H1 (cell line): ENCODE measurements around the gene SYNE4. TPM values are rescaled to one million over a fixed set of nuclear protein-coding genes. Genes with fewer than 3 reads are reported as not detected.
A peak's percentile ranks its signal among the peaks of the same experiment; 100 is the strongest.

Source experiments
- CTCF ChIA-PET: fragments of 300-600 bp; sonication (Branson Sonifier 250); formaldehyde crosslinking; loops from one replicate; lab custom pipeline; 2021; ENCODE audit not compliant: partially characterized antibody; lab: Charles Lee
- POLR2A ChIA-PET: fragments of 300-600 bp; sonication (Branson Sonifier 250); formaldehyde crosslinking; loops from one replicate; lab custom pipeline; 2021; ENCODE audit warnings: inconsistent platforms; ENCODE audit not compliant: partially characterized antibody; lab: Charles Lee
- DNase-seq, 2 experiments: peaks; one replicate each; pipeline versions ENCODE4 v3.0.0 to v3.0.0-alpha.2; 2010 to 2022; ENCODE audit warnings: low spot score in 2 of 2, low read depth in 1 of 2, mixed read lengths in 1 of 2
- FAIRE-seq: peaks from 2 replicates; lab custom pipeline; 2011; peaks lifted over from hg19 to GRCh38; lab: Jason Lieb, UNC
- H2AFZ ChIP-seq: 2 replicates; pipeline ENCODE4 v1.8.1; 2012; ENCODE audit warnings: low read length, inconsistent platforms
- H2AK5ac ChIP-seq: 2 replicates; pipeline ENCODE4 v1.6.1; 2013; ENCODE audit warnings: low read depth, low read length
- H2BK120ac ChIP-seq: replicated peaks from 2 replicates; pipeline ENCODE3; 2013; ENCODE audit warnings: low read depth, low read length, inconsistent platforms
- H2BK12ac ChIP-seq: 2 replicates; pipeline ENCODE4 v1.6.1; 2013; ENCODE audit warnings: low read depth, low read length
- H2BK15ac ChIP-seq: 2 replicates; pipeline ENCODE4 v1.6.1; 2013; ENCODE audit warnings: low read length
- H2BK20ac ChIP-seq: 2 replicates; pipeline ENCODE4 v1.6.1; 2013; ENCODE audit warnings: low read length
- H2BK5ac ChIP-seq: 2 replicates; pipeline ENCODE4 v1.6.1; 2013; ENCODE audit warnings: low read depth, low read length
- H3K14ac ChIP-seq: 2 replicates; pipeline ENCODE4 v1.6.1; 2013; ENCODE audit warnings: inconsistent platforms; ENCODE audit not compliant: insufficient read length
- H3K18ac ChIP-seq: 2 replicates; pipeline ENCODE4 v1.6.1; 2013; ENCODE audit warnings: low read length; ENCODE audit errors: extremely low read depth
- H3K23ac ChIP-seq: 2 replicates; pipeline ENCODE4 v1.6.1; 2013; ENCODE audit warnings: inconsistent platforms; ENCODE audit not compliant: insufficient read length
- H3K23me2 ChIP-seq: 2 replicates; pipeline ENCODE4 v1.6.1; 2013; ENCODE audit warnings: low read depth, low read length
- H3K27ac ChIP-seq: 2 replicates; pipeline ENCODE4 v1.6.1; 2011; ENCODE audit warnings: low read depth, low read length, inconsistent platforms
- H3K27me3 ChIP-seq, 4 experiments: replicated peaks in 1 of 4; 1 replicate in 1 of 4; 2 replicates in 3 of 4; pipeline versions ENCODE4 v1.6.1 to v1.8.1; 2011 to 2013; ENCODE audit warnings: low read length in 3 of 4, mild to moderate bottlenecking in 3 of 4, inconsistent platforms in 2 of 4, mixed read lengths in 2 of 4, moderate library complexity in 1 of 4; ENCODE audit not compliant: control insufficient read depth in 3 of 4, insufficient read depth in 3 of 4; ENCODE audit errors: extremely low read depth in 1 of 4
- H3K36me3 ChIP-seq, 4 experiments: 2 replicates each; pipeline versions ENCODE4 v1.6.1 to v1.8.1; 2011 to 2013; ENCODE audit warnings: mild to moderate bottlenecking in 4 of 4, low read length in 3 of 4, moderate library complexity in 2 of 4, control low read depth in 1 of 4, inconsistent platforms in 1 of 4; ENCODE audit not compliant: insufficient read depth in 4 of 4, control insufficient read depth in 2 of 4
- H3K4ac ChIP-seq: replicated peaks from 2 replicates; pipeline ENCODE3; 2013; ENCODE audit warnings: low read length, low read depth, mixed read lengths, inconsistent platforms; ENCODE audit not compliant: insufficient read length
- H3K4me1 ChIP-seq, 4 experiments: replicated peaks in 1 of 4; 1 replicate in 1 of 4; 2 replicates in 3 of 4; pipeline versions ENCODE4 v1.6.1 to v1.8.1; 2011 to 2013; ENCODE audit warnings: low read length in 3 of 4, inconsistent platforms in 2 of 4, mixed read lengths in 1 of 4; ENCODE audit not compliant: insufficient read depth in 4 of 4, control insufficient read depth in 3 of 4
- H3K4me2 ChIP-seq, 2 experiments: 2 replicates each; pipeline versions ENCODE4 v1.6.1 to v1.8.1; 2011 to 2013; ENCODE audit warnings: low read depth in 2 of 2, low read length in 2 of 2, control low read depth in 1 of 2, inconsistent platforms in 1 of 2, mild to moderate bottlenecking in 1 of 2; ENCODE audit not compliant: insufficient read depth in 1 of 2
- H3K4me3 ChIP-seq, 4 experiments: fragments of 200-600, 300-600 bp in 1 of 4; sonication (generic), shearing (Covaris generic), sonication (Bioruptor Twin) in 1 of 4; 2 replicates each; pipeline versions ENCODE4 v1.5.1 to v1.8.1; 2011 to 2016; ENCODE audit warnings: low read length in 4 of 4, low read depth in 3 of 4, control low read depth in 2 of 4, inconsistent platforms in 2 of 4, mild to moderate bottlenecking in 2 of 4, mixed read lengths in 1 of 4, moderate library complexity in 1 of 4; ENCODE audit not compliant: insufficient read depth in 2 of 4; ENCODE audit errors: extremely low read depth in 1 of 4
- H3K56ac ChIP-seq: replicated peaks from 2 replicates; pipeline ENCODE3; 2013; ENCODE audit warnings: low read depth, mild to moderate bottlenecking, mixed read lengths, low read length, inconsistent platforms; ENCODE audit not compliant: insufficient read length
- H3K79me1 ChIP-seq: 2 replicates; pipeline ENCODE4 v1.6.1; 2013; ENCODE audit warnings: low read depth, low read length, control low read depth
- H3K79me2 ChIP-seq, 2 experiments: 2 replicates each; pipeline versions ENCODE4 v1.6.1 to v1.8.1; 2012 to 2013; ENCODE audit warnings: low read length in 2 of 2, mild to moderate bottlenecking in 2 of 2, inconsistent platforms in 1 of 2; ENCODE audit not compliant: insufficient read depth in 2 of 2, control insufficient read depth in 1 of 2
- H3K9ac ChIP-seq, 4 experiments: replicated peaks in 1 of 4; 1 replicate in 1 of 4; 2 replicates in 3 of 4; pipeline versions ENCODE4 v1.6.1 to v1.8.1; 2011 to 2013; ENCODE audit warnings: low read depth in 3 of 4, low read length in 3 of 4, control low read depth in 2 of 4, mild to moderate bottlenecking in 2 of 4, moderate library complexity in 2 of 4, inconsistent platforms in 1 of 4; ENCODE audit errors: extremely low read depth in 1 of 4
- H3K9me3 ChIP-seq, 2 experiments: 2 replicates each; pipeline versions ENCODE4 v1.6.1 to v1.8.1; 2012 to 2013; ENCODE audit warnings: mild to moderate bottlenecking in 2 of 2, moderate library complexity in 2 of 2, control low read depth in 1 of 2, inconsistent platforms in 1 of 2, low read depth in 1 of 2, low read length in 1 of 2, mixed read lengths in 1 of 2; ENCODE audit not compliant: insufficient read depth in 2 of 2
- H4K20me1 ChIP-seq, 2 experiments: replicated peaks in 1 of 2; 2 replicates each; pipeline versions ENCODE3 to v1.8.1; 2011 to 2013; ENCODE audit warnings: inconsistent platforms in 2 of 2, low read length in 2 of 2, mild to moderate bottlenecking in 1 of 2; ENCODE audit not compliant: insufficient read depth in 2 of 2, control insufficient read depth in 1 of 2
- H4K5ac ChIP-seq: 2 replicates; pipeline ENCODE4 v1.6.1; 2013; ENCODE audit warnings: low read length, low read depth, mixed read lengths, inconsistent platforms; ENCODE audit not compliant: insufficient read length
- H4K8ac ChIP-seq: 2 replicates; pipeline ENCODE4 v1.8.0; 2013; ENCODE audit warnings: mild to moderate bottlenecking, moderate library complexity, low read length, inconsistent platforms; ENCODE audit not compliant: insufficient read depth; ENCODE audit errors: extremely low read depth
- H4K91ac ChIP-seq: replicated peaks from 2 replicates; pipeline ENCODE3; 2013; ENCODE audit warnings: low read length, mixed read lengths, inconsistent platforms; ENCODE audit not compliant: insufficient read length
- CEBPB ChIP-seq: IDR thresholded peaks from 2 replicates; pipeline ENCODE4 v1.6.1; 2012; ENCODE audit warnings: low read depth, low read length
- SP4 ChIP-seq: IDR thresholded peaks from 2 replicates; pipeline ENCODE4 v1.6.1; 2012; ENCODE audit warnings: low read length, inconsistent platforms
- TEAD4 ChIP-seq: IDR thresholded peaks from 2 replicates; pipeline ENCODE4 v1.6.1; 2012; ENCODE audit warnings: low read depth, low read length, inconsistent platforms, mixed read lengths
- WGBS, 2 experiments: shearing (Covaris generic) in 1 of 2; methylation state at CpG; one replicate each; pipeline versions ENCODE4 v1.1.6 to v1.1.7; 2013 to 2015; ENCODE audit warnings: low lambda C conversion rate in 2 of 2, mixed read lengths in 2 of 2, inconsistent platforms in 1 of 2, low coverage in 1 of 2, missing lambda C conversion rate in 1 of 2; ENCODE audit not compliant: insufficient replicate concordance in 2 of 2, insufficient coverage in 1 of 2, insufficient read length in 1 of 2; ENCODE audit errors: extremely low coverage in 1 of 2, missing lambda C conversion rate in 1 of 2; 5-methylcytosine and 5-hydroxymethylcytosine counted together
- polyA plus RNA-seq, 7 experiments: library from polyadenylated mRNA; depleted of rRNA in 3 of 7; stranded (reverse) in 5 of 7; unstranded in 2 of 7; fragments of >200 nt in 5 of 7; fragments of 200-250 nt in 2 of 7; gene quantifications; 1 replicate in 5 of 7; 2 replicates in 1 of 7; 4 replicates in 1 of 7; pipeline versions ENCODE4 v1.2.1 to v1.2.3, GENCODE V29; 2011 to 2013; ENCODE audit warnings: missing spikeins in 2 of 7, mixed read lengths in 2 of 7
- total RNA-seq: library from RNA; stranded (reverse); fragmentation: NEBNext Ultra II Directional; extraction: Animal tissue kit (Norgen Biotek cat#: 25700); gene quantifications from 2 replicates; pipeline ENCODE4 v1.2.1, GENCODE V29; 2021

Gene SYNE4
- total and polyA plus RNA-seq, 2 of the 8 experiments (the other 6 are each of a cell fraction or from before 2014, with no cell fraction given): 20.8 to 22.6 TPM

DNA sequence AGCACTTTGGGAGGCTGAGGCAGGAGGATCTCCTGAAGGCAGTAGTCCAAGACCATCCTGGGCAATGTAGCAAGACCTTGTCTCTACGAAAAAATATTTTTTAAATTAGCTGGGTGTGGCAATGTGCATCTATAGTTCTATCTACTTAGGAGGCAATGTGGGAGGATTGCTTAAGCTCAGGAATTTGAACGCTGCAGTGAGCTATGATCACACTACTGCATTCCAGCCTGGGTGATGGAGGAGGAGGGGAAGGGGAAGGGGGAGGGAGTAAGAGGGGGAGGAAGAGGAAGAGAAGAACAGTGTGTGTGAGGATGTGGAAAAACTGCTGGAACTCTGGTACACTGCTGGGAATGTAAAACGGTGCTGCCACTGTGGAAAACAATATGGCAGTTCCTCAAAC lies 33.2 kb upstream of the SYNE4 start:
- Histone ChIP-seq H3K79me1 (no peaks in the 10 kb centered on the region), H2BK120ac (no peak overlapping the region), H3K9ac (no peak overlapping the region), H2BK15ac (no peak overlapping the region), H4K8ac (no peak overlapping the region), H4K20me1 (no peaks in the 10 kb centered on the region), H3K4me2 (no peak overlapping the region), H3K4me1 (peaks cover 0 to 4% (median 0%) of the 10 kb centered on the region in 4 experiments; a peak in 1 of 7 replicates), H3K79me2 (no peaks in the 10 kb centered on the region), H3K56ac (no peak overlapping the region), H2BK5ac (no peak overlapping the region), H3K27me3 (no peaks in the 10 kb centered on the region), H2BK20ac (no peak overlapping the region), H3K27ac (no peak overlapping the region), H3K36me3 (no peaks in the 10 kb centered on the region), H2AFZ (no peak overlapping the region), H3K14ac (no peak overlapping the region), H2AK5ac (no peak overlapping the region), H3K23me2 (peaks cover 3% of the 10 kb centered on the region; the same call in 1 of the 2 replicates), H4K91ac (no peak overlapping the region), H3K4ac (no peak overlapping the region), H3K9me3 (no peaks in the 10 kb centered on the region), H2BK12ac (no peak overlapping the region), H3K23ac (no peak overlapping the region), H4K5ac (no peak overlapping the region), H3K18ac (no peak overlapping the region), H3K4me3 (no peak overlapping the region)
- ChIA-PET CTCF (interaction anchor here (0.9 to 1.6 kb wide), 5 partner anchors 9 to 84 kb away, joined by 3 to 7 read pairs (median 3); no protein-coding TSS in a partner anchor), POLR2A (interaction anchor here (0.9 kb wide), 1 partner anchor 8 kb away, joined by 3 read pairs; no protein-coding TSS in a partner anchor)
- TF ChIP-seq TEAD4: peak; percentile 83
- TF ChIP-seq CEBPB: peak; percentile 55; the same call in 1 of the 2 replicates
- no peak for TF ChIP-seq SP4
- FAIRE-seq (no peak), DNase-seq (no peak)
- 53% methylated on average over 3 of the region's 3 CpGs; no CpG with 5 or more reads in 1 of the 2 experiments for WGBS, 2 experiments
